HG03045 (cell line): ENCODE measurements around the gene CSNK1G3.
"Not testable (repeated sequence)": the region's sequence is repeated elsewhere in the genome, so short reads cannot be mapped to it uniquely, and the experiment has no call there.

Source experiments
- ATAC-seq: cut with Tn5 transposase; IDR thresholded peaks from one replicate; pipeline ENCODE4 v1.9.1; 2021; ENCODE audit warnings: mild to moderate bottlenecking, moderate library complexity; ENCODE audit not compliant: unreplicated experiment

CSNK1G3 gene

DNA sequence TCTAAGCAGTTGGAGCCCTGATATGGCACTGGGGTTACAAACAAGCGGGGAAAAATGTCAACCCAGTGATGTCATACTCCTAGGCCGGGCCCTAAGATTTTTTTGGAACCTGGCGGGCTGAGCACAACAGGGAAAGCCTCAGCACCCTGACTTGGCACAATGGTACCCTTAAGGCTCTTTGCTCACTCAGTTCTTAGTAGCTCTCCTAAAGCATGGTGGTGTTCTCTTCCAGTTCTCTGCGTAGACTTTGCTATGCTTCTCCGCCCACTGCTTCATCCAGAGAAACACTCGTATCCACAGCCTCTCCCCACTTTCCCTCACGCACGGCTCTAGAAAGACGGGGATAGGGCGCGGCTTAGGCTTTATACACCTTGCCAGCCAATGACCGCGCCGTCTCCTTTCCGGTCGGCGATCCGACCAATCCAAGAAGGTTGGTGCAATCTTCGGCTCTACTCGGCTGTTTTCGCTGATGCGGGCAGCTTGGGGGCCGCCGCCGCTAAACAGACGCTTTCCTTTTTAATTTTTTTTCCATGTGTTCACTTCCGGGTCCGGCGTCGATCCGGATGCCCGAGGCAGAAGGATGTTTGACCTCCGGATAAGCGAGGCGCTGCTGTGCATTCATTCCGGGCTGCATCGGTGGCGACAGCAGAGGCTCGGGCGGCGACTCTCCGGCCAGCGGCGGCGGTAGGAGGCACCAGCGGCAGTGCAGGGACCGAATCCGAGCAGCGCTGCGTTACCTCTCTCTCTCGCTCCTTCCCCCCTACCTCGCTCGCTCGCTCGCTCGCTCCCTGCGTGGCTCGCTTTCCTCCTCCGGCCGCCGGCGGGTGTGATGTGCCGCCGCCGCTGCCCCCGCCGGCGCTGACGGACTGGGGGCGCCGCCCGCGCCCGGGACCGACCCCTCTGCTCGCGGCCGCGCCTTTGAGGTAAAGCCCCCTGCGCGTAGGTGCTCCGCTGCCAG lies at the start of gene CSNK1G3:
TSS of gene CSNK1G3 (plus strand) at position 530 of the 958 bp plus-strand sequence. CDS start 33,487 bp downstream, outside the sequence.
- peak; percentile 96 for ATAC-seq

- not testable (repeated sequence) for ATAC-seq
These were observed 45.1 kb upstream of the CSNK1G3 start for GRCh38 chr5:123466839-123467238.

GRCh38 chr5:123471385-123471784 lies 40.6 kb upstream of the CSNK1G3 start:
- ATAC-seq, result no peak

- no peak for ATAC-seq
These were observed 39.6 kb upstream of the CSNK1G3 start for GRCh38 chr5:123472150-123472924.

GRCh38 chr5:123474228-123474627 lies 37.7 kb upstream of the CSNK1G3 start:
- ATAC-seq, result no peak

GRCh38 chr5:123476731-123477130 lies 35.2 kb upstream of the CSNK1G3 start:
- ATAC-seq, result no peak

- no peak for ATAC-seq
These were observed 33.4 kb upstream of the CSNK1G3 start for GRCh38 chr5:123478546-123478945.

DNA sequence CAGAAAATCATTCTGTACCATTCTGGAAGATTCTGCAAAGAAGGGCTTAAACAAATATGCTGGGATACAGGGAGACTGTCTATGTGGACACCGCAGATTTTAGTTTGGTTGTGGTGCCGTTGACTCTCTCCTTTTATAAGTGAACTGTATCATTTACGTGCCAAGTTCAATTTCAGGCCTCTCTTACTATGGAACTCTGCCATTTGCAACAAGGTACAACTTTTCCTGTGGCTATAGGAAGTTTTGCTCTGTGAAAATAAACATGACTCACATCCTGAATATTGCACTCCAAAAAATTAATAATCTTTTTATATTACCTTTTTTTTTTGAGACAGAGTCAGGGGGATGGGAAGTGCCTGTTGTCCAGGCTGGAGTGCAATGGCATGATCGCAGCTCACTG lies 29.7 kb upstream of the CSNK1G3 start:
- no peak for ATAC-seq

DNA sequence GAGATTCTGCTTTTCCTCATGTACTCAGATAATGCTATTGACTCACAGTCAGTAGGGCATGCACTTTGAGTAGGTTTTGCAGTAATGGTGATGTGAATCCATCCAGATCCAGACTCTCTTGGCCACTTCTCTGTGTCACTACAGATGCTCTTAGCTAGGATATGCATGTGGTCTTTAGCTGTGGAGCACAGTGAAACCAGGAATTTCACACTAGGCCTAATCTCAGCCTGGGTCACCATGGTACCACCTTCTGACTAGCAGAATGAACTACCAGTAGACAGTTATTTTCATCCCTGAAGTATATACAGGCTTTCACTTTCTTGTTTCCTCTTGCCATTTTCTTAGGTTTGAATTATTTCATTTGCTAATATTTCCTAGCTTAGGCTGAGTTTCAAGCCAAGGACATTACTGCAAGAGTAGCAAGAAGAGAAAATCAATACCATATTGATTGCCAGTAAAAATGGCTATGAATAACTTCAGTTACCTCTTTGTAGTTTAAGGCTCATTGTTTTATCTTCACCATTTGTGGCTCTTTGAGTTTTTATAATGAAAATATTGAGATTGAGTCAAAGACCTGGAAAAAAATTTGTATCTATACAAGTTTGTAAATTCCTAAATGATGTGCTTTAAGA lies 28.4 kb upstream of the CSNK1G3 start:
- no peak for ATAC-seq

DNA sequence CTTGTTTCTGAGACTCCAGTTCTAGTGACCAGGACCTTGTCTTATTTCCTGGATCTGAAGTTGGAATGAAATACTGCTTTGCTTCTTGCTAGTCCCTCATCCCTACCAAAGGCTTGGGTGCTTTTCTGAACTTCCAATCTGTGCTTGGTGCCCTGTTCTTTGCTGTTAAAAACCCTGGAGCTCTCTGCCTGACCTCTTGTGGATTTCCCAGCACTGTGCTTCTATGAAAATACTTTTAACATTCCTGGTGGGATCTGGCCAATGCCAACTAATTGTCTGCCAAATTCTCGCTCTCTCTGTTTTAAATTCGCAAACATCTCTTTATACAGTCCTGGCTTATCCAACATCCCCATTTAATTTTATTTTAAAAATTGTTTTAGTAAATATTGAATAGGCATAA lies 26.7 kb upstream of the CSNK1G3 start:
- no peak for ATAC-seq

DNA sequence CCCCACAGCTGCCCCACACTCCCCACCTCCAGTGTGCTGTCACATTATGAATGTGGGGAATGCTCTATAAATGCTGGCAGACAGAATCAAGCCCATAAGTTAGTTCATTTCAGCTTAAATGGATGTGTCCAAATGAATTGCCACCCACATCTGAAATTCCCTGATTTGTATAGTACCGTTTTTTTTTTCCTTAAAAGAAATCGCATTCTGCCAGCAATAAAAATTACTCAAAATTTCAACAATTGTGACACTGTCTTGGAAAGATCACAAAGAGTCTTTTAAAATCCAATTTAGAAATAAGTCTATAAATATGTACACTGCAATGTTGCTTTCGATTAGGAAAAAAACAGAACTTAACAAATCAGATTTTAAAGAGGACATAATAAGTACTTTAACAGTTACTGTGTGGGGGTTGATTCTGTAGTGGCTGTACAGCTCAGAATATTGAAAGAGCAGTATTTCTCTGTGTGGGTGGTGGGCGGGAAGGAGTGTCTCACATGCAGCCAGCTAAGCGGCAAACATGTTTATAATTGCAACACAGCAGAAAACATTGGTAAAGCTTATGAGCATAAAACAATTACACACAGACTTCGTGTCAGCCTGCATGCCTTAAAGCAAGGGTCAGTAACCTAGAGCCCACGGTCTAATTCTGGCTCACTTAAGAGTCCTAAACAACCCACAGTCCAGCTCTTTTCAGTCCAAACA lies 24.9 kb upstream of the CSNK1G3 start:
- ATAC-seq, result no peak

DNA sequence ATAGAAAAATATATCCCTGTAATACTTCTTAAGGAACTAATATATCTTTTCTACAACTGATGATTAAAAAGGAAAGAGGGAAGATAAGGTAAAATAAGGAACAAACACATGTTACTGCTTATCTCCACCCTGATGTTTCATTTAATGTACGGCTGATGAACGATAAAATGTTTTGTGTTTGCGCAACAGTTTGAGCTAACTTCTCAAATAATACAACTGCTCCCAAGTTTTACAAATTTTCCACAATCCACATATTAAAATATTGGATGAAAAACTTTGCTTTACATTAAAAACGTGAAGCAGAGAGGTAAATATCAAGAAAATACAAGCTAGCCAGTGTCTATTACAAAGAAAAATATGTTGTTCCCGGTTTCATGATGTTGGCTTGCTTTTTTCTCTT lies 21.0 kb upstream of the CSNK1G3 start:
- no peak for ATAC-seq

DNA sequence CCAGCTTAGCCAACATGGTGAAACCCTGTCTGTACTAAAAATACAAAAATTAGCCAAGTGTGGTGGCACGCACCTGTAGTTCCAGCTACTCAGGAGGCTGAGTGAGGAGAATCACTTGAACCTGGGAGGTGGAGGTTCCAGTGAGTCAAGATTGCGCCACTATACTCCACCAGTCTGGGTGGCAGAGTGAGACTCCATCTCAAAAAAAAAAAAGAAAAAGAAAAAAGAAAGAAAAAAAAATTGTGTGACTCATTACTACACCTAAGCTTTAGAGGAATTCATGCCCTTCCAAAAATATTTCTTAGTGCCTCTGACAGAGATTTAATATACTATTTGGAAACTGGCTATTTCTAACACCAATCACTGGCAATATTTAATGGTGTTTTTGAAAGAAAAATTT lies 16.8 kb upstream of the CSNK1G3 start:
- ATAC-seq, result not testable (repeated sequence)

- ATAC-seq, result no peak
These were observed 15.1 kb upstream of the CSNK1G3 start for GRCh38 chr5:123496892-123497291.

- ATAC-seq, result no peak
These were observed 11.5 kb upstream of the CSNK1G3 start for GRCh38 chr5:123500471-123500870.

- ATAC-seq, result no peak
These were observed 9.9 kb upstream of the CSNK1G3 start for GRCh38 chr5:123502120-123502519.

- ATAC-seq, result no peak
These were observed 8.7 kb upstream of the CSNK1G3 start for GRCh38 chr5:123503299-123503698.

DNA sequence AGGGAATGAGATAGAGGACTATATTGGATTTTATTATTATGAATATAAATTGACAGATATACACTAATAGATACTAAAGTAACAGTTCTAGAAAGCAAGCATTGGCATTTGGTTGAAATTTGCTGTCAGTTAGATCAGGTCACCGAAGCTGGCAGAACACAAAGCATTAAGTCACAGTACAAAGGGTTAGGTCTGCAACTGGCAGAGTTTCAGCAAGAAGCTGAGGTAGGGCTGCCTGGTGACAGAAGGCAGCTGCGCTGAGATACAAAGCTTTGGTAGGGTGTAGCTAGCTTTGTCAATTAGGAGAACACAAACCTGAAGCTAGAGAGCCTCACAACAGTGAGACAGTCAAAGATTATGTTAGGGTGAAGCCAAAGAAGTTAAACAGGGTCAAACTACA lies 6.3 kb upstream of the CSNK1G3 start:
- ATAC-seq, result no peak

DNA sequence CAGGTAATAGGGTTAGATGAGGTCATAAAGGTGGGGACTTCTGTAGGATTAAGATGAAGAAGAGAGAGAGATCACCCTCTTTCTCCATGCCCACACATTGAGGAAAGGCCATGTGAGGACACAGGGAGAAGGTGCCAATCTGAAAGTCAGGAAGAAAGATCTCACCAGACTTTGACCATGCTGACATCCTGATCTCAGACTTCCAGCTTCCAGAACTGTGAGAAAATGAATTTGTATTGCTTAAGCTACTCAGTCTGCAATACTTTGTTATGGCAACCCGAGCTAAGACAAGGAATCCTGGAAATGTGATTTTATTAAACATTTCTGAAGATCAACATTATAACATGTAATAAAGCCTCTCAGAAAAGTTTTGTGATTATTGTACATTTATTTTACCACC lies 3.5 kb upstream of the CSNK1G3 start:
- ATAC-seq, result no peak

- ATAC-seq, result no peak
These were observed 708 bp upstream of the CSNK1G3 start for GRCh38 chr5:123511290-123511647.
